Measurements from ENCODE around the gene VMP1. TPM values are rescaled to one million over a fixed set of nuclear protein-coding genes. Genes with fewer than 3 reads are reported as not detected.
"Not testable (repeated sequence)": the region's sequence is repeated elsewhere in the genome, so short reads cannot be mapped to it uniquely, and the experiment has no call there.

The VMP1 gene
- total and polyA plus RNA-seq, 2 donors (not counting 1 experiment from before 2014, with no cell fraction given), result 125 to 235 TPM

GRCh38 chr17:59779521-59779920 is 72.1 kb downstream of the VMP1 start:
- Histone ChIP-seq H4K20me1 (ENCODE audit: control insufficient read depth, extremely low read depth, insufficient read depth, low read length) (no peaks in the 10 kb centered on the region), H3K9ac (ENCODE audit: insufficient read depth, low read length) (no peak overlapping the region), H3K27ac (ENCODE audit: insufficient read depth, low read length) (no peak overlapping the region), H3K4me3 (replicated peaks in 1 of 4; ENCODE audit: control extremely low read depth in 1 of 4, insufficient read depth in 1 of 4, low read depth in 3 of 4, low read length in 4 of 4) (no peak overlapping the region), H3K4me1 (ENCODE audit: control insufficient read depth, extremely low read depth, insufficient read depth, low read length) (peaks cover 6% of the 10 kb centered on the region), H3K79me2 (ENCODE audit: control insufficient read depth, insufficient read depth, low read length) (no peaks in the 10 kb centered on the region), H2AFZ (ENCODE audit: low read length) (no peak overlapping the region), H3K9me3 (ENCODE audit: control insufficient read depth, insufficient read depth, low read depth, low read length) (no peaks in the 10 kb centered on the region), H3K27me3 (ENCODE audit: control insufficient read depth, insufficient read depth, low read length) (no peaks in the 10 kb centered on the region), H3K4me2 (ENCODE audit: extremely low read depth, insufficient read depth, low read length) (no peak overlapping the region), H3K36me3 (ENCODE audit: control insufficient read depth, insufficient read depth, low read length) (peaks cover 1% of the 10 kb centered on the region)
- no peak for DNase-seq (ENCODE audit: low read depth in 2 of 2)
- TF ChIP-seq EZH2 (IDR thresholded peaks at IDR 0.05; ENCODE audit: low read length, missing control alignments), result no peak

GRCh38 chr17:59780548-59780947 is 73.1 kb downstream of the VMP1 start:
- not testable (repeated sequence) for H2AFZ ChIP-seq (ENCODE audit: low read length); H3K79me2 ChIP-seq (ENCODE audit: control insufficient read depth, insufficient read depth, low read length); H3K9me3 ChIP-seq (ENCODE audit: control insufficient read depth, insufficient read depth, low read depth, low read length); H3K9ac ChIP-seq (ENCODE audit: insufficient read depth, low read length); H3K27ac ChIP-seq (ENCODE audit: insufficient read depth, low read length); H3K36me3 ChIP-seq (ENCODE audit: control insufficient read depth, insufficient read depth, low read length); DNase-seq (ENCODE audit: low read depth in 2 of 2); H4K20me1 ChIP-seq (ENCODE audit: control insufficient read depth, extremely low read depth, insufficient read depth, low read length); H3K4me3 ChIP-seq (replicated peaks in 1 of 4; ENCODE audit: control extremely low read depth in 1 of 4, insufficient read depth in 1 of 4, low read depth in 3 of 4, low read length in 4 of 4); H3K4me2 ChIP-seq (ENCODE audit: extremely low read depth, insufficient read depth, low read length); H3K27me3 ChIP-seq (ENCODE audit: control insufficient read depth, insufficient read depth, low read length); H3K4me1 ChIP-seq (ENCODE audit: control insufficient read depth, extremely low read depth, insufficient read depth, low read length)

GRCh38 chr17:59783221-59784047 is 76.0 kb downstream of the VMP1 start:
- Histone ChIP-seq H3K9ac (ENCODE audit: insufficient read depth, low read length) (no peak overlapping the region), H3K79me2 (ENCODE audit: control insufficient read depth, insufficient read depth, low read length) (peaks cover 2% of the 10 kb centered on the region), H3K9me3 (ENCODE audit: control insufficient read depth, insufficient read depth, low read depth, low read length) (no peaks in the 10 kb centered on the region), H3K27ac (ENCODE audit: insufficient read depth, low read length) (peak overlapping the region; percentile 97), H3K4me1 (ENCODE audit: control insufficient read depth, extremely low read depth, insufficient read depth, low read length) (peaks cover 17% of the 10 kb centered on the region), H3K4me2 (ENCODE audit: extremely low read depth, insufficient read depth, low read length) (no peak overlapping the region), H4K20me1 (ENCODE audit: control insufficient read depth, extremely low read depth, insufficient read depth, low read length) (no peaks in the 10 kb centered on the region), H3K4me3 (replicated peaks in 1 of 4; ENCODE audit: control extremely low read depth in 1 of 4, insufficient read depth in 1 of 4, low read depth in 3 of 4, low read length in 4 of 4) (peak overlapping the region in 1 of 4 experiments; percentile 2), H3K36me3 (ENCODE audit: control insufficient read depth, insufficient read depth, low read length) (no peaks in the 10 kb centered on the region), H2AFZ (ENCODE audit: low read length) (no peak overlapping the region), H3K27me3 (ENCODE audit: control insufficient read depth, insufficient read depth, low read length) (no peaks in the 10 kb centered on the region)
- DNase-seq (ENCODE audit: low read depth in 2 of 2), result peak; percentile 64 to 84
- no peak for TF ChIP-seq EZH2 (IDR thresholded peaks at IDR 0.05; ENCODE audit: low read length, missing control alignments)
- TF ChIP-seq CTCF (conservative IDR thresholded peaks at IDR 0.05 in 1 of 2, IDR thresholded peaks at IDR 0.05 in 1 of 2; ENCODE audit: low read depth in 1 of 2, low read length in 2 of 2), result no peak
